GM21447 (cell line): Measurements from ENCODE around the gene PLCH1.
A peak's percentile ranks its signal among the peaks of the same experiment; 100 is the strongest.

ENCODE experiments used
- ATAC-seq: cut with Tn5 transposase; IDR thresholded peaks from one replicate; pipeline ENCODE4 v1.9.1; 2021; ENCODE audit not compliant: unreplicated experiment

PLCH1 gene

DNA sequence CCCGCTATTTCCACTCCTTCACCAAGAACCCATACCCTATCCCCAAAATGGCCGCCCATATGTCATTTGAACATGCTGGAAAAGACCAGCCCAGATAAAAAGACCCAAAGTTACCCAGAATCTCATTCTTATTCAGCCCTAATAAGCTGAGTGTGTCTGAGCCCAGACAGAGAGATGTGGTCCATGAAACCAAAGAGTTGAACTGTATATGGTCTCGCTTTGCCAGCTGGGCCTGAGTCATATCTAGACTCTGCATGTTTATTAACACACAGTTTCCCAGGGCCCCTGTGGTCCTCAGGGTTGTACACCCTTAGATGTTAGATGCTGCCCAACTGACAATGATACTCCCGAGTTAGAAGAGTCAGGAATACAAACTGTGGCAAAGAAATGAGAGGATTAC, 249.5 kb downstream of the PLCH1 start:
- ATAC-seq, result peak; percentile 87

- no peak for ATAC-seq
Measured at GRCh38 chr3:155494332-155494731, 250.5 kb downstream of the PLCH1 start.

DNA sequence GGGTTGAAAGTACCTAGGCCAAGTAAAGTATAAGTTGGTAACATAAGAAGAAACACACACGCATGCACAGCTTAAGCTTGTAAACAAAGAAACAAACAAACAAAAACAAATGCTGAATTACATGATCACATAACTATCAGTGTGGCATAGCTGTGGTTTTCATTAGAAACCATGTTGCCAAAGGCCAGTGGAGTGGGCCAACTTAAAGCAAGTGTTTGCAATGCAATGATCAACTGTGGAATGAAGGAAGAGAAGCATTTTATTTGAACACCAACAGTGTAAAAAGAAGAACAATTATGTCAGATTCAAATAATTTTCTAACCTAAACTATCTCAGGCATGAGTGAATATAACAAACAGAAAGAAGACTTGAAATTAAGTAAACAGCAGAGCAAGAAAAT, 252.0 kb downstream of the PLCH1 start:
- no peak for ATAC-seq

DNA sequence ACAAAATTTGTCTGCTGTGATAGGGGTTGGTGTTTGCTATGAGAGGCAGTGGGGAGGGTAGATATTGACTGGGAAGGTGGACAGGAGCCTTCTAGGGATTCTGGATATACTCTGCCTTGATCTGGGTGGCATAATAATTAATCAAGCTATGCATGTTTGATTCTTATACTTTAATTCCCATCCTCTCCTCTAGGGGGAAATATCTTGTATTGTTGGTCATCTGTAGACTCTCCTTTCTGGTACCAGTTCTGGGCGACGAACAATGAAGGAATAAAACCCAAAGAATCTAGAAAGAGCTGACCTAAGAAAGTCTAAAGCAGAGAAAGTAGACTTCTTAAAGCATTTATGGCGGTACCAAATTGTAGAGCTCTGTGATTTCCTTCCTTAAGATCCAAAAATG, 253.2 kb downstream of the PLCH1 start:
- no peak for ATAC-seq

DNA sequence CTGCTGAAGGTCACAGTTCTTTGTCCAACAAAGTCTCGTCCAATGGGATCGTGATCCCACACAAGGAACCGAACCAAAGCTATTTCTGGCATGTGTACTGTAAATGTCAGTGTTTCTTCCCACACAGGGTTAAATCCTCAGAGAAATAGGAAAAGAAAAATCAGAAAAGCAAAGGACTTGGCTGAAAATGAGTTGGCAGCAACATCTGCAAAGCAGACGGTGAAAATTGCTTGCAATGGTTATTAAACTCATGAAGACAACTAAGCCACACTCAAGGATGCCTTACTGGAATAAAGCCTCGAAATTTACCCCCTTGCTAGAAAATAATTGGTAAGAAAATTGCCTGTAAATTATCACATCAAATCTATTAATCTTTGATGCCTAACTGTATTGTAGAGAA, 256.2 kb downstream of the PLCH1 start:
- no peak for ATAC-seq

DNA sequence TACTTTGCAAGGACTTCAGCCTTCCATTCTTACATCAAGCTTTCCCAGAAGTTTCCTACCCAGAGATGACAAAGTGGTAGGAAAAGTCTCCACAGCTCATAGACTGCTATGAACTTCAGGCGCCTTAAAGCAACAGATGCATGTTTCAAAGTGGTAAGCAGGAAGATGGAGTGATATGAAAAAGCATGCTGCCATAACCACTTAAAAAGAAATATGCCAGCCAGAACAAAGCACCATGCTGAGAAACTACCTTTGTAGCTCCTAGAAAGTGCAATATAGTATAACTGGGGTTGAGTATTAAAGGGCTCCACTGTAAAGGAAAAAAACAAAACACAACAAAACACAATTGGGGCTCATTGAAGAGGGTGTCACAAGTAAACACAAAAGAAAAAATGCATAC, 259.0 kb downstream of the PLCH1 start:
- no peak for ATAC-seq

- ATAC-seq, result no peak
Measured at GRCh38 chr3:155481591-155481990, 263.3 kb downstream of the PLCH1 start.

GRCh38 chr3:155481089-155481488, 263.8 kb downstream of the PLCH1 start:
- ATAC-seq, result no peak

DNA sequence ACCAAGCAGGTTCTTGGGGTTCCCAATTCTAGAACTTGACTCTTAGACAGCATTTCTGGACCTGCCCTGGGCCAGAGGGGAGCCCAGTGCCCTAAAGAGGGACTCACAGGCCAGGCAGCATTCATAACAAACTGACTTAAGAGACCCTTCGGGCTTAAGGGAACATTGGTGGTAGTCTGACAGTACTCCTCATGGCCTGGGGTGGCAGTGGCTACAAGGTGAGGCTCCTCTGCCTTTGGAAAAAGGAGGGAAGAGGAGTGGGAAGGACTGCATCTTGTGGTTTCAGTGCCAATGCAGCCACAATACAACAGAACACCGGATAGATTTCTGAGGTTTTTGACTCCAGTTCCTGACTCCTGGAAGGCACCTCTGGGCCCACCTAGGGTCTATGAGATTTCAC, 279.2 kb downstream of the PLCH1 start:
- no peak for ATAC-seq

GRCh38 chr3:155462672-155463071, 282.2 kb downstream of the PLCH1 start:
- ATAC-seq, result no peak

DNA sequence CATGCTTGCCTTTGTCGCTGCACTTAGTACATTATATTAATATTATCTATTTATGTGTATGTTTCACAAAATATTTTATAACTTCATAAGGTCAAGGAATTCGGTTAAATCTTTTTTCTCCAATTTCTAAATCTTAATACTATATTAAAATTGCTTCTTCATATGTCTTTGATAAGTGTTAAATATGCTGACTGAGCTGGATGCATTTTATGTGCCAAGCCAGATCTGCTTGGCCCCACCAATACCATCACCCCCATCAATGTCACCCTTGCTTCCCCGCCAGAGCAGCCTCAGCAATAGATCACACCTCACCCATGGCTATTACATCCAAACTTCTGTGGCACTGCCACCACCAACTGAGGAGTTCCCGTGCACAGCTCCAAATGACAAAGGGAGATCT, 287.3 kb downstream of the PLCH1 start:
- no peak for ATAC-seq

- no peak for ATAC-seq
Measured at GRCh38 chr3:155455765-155456164, 289.1 kb downstream of the PLCH1 start.

- no peak for ATAC-seq
Measured at GRCh38 chr3:155453512-155453911, 291.4 kb downstream of the PLCH1 start.

DNA sequence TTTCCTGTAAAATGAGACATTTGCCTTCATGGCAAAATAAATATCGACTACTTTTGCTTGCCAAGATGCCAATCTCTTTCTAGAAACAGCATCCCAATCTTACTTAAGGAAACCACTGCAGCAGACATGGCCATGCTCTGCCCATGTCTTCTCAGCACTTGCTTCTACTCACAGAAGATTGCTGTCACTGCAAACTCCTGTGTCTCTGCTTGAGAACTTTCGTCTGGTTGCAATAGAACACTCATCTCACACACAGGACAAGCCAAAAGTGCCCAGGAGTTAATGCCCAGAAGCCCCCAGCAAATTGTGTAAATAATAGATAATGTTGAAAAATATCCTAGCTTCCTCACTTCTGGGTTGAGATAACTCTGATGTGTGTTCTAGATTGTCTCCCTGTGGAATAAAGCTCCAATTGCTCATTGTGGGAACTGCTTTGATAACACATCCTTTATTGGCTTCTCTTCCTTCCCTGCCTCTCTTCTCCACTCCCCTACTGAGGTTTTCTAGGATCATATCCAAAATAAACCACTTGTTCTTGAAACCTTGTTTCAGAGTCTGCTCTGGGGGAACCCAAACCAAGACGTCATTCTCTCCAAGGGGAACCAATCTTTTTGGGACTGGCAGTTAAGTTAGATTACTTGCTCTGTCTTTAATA, 295.1 kb downstream of the PLCH1 start:
- ATAC-seq, result no peak

- ATAC-seq, result no peak
Measured at GRCh38 chr3:155448531-155448930, 296.3 kb downstream of the PLCH1 start.

DNA sequence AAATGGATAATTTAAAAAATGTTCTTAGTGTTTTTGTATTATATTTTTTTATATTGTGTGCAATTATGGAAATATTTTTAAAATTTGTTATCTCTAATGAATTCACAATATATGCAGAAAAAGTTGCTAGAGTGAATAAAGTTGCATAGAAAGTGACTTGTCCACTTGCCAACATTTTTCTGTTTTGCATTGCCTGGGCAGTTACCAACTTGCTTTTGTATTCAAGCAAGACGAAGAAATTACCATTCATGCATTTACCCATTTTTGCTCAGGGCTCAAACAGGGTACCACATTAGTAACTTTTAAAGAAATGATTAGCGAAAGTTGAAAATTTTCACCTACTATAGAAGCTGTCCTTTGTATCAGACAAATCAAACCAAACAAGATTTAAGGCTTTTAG, 298.5 kb downstream of the PLCH1 start:
- ATAC-seq, result no peak

DNA sequence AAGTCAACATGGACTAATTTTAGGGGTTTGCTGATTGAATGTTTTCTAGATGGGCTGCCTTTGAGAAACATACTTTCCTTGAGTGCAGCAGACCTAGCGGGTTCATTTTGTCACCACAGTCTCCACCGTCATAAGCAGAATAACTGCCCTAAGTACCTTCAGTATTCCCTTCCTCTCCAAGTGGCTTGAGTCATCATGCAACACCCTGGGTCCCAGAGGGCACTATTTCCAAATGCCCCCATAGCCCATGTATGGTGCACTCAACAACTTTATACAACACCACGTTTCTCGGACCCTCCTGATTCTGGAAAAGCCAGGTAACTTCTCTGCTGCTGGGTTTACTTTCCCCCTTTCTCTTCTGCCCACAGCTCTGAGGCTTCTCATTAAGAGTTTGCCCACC, 300.1 kb downstream of the PLCH1 start:
- no peak for ATAC-seq

- no peak for ATAC-seq
Measured at GRCh38 chr3:155443815-155444214, 301.1 kb downstream of the PLCH1 start.

DNA sequence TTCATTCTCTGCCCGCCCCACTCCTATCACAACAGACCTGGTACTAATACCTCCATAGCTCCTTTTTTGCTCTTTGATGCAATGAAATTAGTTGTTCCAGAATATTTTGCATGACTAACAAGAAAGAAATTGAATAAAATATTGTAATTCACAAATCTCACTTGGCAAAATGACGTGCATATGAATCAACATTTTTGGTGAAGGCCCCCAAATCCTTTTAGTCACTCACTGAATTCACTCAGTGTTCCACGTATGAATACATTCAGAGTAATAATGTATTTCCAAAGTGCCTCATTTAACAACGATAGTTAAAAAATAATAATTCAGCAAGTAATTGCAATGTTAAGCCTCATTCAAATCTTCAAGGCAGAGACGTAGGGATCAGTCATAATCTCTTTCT, 302.8 kb downstream of the PLCH1 start:
- ATAC-seq, result no peak

DNA sequence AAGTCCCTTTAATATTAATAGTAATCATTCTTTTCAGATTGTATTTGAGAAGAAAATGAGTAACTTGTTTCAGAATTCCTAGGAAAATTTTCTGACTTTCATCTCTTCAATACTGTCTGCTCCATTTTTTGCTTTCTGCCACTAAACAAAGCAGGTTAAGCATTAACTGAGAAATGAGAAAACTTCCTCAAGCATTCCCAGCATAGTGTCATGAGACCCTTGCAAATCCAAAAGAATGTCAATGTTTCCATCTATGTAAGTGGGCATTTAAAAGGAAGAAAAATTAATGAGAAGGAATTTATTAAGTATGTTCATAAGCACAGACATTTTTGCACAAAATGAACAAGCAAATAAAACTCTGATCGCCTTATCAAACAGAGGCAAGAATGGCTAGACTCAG, 303.4 kb downstream of the PLCH1 start:
- ATAC-seq, result no peak

- ATAC-seq, result no peak
Measured at GRCh38 chr3:155441026-155441425, 303.8 kb downstream of the PLCH1 start.

DNA sequence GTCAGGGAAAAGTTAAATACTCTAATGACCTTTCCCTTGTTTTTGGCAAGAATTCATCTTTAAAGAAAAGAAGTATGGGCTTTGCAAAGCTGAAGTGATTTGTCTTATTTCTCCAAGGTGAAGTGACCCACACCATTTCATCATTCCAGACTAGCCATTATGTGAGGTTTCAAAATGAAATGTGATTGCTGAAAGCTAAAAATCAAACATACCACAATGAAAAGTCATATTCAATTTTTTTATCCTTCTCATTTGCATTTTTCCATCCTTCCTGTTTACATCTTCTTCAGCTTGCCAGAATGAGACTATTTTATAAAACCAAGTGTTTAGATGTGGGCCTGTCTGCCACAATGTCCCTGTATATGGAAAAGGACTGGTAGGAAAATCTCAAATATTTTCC, 309.1 kb downstream of the PLCH1 start:
- ATAC-seq, result no peak

GRCh38 chr3:155431856-155432570, 312.9 kb downstream of the PLCH1 start:
- no peak for ATAC-seq
